ENCODE results near the gene RASA4.
A peak's percentile ranks its signal among the peaks of the same experiment; 100 is the strongest.
"Not testable (repeated sequence)": the region's sequence is repeated elsewhere in the genome, so short reads cannot be mapped to it uniquely, and the experiment has no call there.

The RASA4 gene

DNA sequence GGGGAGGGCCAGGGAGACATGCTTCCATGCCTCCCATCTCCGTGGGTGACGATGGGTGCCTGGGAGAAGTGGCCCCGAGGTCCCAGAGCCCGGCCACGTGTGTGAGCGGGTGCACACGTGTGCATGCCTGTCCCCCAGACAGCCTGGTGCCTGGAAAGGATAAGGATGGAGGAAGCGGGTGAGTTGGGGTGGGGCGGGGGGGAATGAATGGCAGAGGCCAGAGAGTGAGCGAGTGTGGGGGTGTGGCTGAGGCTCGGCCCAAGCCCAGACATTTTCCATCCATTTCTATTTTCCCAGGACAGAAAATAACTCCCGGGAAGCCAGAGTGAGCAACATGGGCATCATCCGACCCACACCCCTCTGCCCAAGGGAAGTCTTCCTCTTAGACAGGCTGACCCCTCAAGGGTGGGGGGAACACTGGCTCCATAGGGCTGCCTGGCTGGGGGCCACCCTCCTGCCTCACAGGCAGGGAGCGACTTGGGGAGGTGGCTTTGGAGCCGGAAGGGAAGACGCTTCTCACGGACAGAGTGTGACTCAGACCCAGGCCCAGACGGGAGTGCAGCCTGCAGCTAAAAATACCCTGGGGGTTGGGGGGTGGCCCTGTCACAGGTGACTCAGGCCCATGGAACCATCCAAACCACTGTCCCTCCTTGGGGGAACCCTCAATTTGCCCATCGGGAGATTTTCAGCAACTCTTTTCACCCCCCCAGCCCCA is 12.0 kb downstream of the RASA4 start:
- DNase-seq = not testable (repeated sequence)

DNA sequence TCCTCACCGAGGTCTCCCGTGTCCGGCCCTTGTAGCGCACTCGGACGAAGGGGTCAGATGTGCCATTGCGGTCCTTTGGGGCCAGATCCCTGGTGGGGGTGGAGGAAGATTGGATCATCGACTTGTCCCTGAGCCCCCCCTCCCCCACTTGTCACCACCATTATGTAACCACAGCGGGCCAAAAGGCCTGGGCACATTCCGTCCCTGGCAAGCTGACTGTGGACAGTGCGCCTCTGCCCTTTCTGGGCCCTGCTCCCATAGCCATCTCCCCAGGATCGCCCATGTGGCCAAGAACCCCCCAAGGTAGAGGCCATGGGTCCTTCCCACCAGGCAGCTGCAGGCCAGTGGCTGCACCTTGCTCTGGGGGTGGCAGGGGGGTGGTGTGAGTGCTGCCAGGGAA is 14.2 kb downstream of the RASA4 start:
- not testable (repeated sequence) for DNase-seq

DNA sequence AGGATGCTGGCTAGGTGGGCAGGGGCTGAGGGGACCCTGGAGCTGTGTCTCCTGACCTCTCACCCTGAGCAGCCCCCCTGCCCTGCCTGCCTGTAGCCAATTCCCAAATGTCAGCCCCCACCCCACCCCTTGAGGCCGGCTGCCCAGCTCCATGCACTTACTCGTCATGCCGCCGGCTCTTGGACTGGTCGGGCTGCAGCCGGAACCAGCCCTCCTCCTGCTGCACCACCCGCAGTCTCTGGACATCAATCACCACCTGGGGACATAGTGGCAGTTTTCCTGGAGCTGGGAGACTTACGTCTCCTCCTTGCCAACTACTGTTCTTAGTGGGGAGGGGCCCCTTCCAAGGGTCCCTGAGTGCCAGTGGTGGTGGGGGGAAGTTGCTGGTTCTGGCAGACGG is 16.9 kb downstream of the RASA4 start:
- not testable (repeated sequence) for DNase-seq

DNA sequence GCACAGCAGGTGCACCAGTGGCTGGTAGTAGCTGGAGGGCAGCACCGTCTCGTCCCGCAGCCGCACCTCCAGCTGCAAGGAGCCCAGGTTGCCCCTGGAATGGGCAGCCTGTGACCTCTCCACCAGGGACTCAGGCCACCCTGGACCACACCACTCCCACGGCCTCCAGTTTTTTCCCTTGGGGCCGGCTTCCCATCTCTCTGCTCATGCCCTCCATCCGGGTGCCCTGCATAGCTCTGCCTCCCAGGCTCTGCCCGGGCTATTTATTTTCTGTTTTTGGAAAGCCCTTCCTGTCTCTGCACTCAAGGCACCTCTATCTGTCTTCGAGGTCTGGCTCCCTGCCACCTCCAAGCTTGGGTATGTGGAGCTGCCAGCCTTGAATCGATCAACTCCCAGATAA is 20.5 kb downstream of the RASA4 start:
- not testable (repeated sequence) for DNase-seq

DNA sequence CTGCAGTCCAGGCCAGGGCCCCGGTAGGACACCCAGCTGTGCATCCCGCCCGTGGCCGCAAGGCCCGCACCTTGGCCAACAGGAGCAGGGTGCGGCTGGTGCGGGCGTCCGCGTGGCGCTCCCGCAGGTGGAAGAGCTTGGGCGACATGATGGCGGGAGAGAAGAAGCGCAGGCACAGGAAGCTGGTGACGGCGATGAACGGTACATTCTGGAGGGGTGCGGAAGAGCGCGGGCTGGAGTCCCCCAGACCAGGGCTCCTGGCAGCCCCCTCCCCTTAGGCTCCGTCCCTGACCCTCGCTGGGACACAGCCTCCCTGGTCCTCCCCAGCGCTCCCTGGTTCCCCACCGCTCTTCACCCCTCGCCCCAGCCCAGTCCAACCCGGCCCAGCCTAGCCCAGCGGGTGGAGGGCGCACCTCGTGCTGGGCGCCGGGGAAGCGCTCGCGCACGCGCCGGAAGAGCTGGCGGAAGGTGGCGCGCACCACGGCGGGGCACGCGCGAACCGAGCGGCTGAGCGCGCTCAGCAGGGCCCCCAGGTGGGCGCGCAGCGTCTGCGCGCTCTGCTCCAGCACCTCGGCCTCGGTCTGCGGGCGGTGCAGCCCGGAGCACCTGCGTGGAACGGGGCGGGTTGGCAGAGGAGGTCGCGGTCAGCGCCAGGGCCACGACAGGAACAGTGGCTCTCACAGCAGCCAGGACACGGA is 22.8 kb downstream of the RASA4 start:
- DNase-seq = not testable (repeated sequence)

DNA sequence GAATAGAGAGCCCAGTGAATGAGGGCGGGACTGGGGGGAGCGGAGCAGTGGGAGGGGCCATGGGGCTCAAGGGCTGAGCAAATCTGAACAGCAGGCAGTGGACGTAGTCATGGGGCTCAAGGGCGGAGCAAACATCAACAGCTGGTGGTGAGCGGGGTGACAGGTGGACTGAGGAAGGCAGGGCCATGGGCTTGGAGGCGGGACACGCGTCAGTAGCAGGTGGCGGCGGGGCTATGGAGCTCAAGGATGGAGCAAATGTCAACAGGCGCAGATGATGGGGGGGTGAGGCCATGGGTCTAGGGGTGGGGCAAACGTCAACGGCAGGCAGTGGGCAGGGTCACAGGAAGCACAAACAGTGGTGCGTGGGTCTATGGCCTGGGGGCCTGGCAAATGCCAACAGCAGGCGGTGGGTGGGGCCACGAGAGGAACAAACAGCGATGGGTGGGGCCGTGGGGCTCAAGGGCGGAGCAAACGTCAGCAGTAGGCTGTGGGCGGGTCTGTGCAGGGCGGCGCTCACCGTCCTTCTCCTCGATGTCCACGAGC is 24.0 kb downstream of the RASA4 start:
- DNase-seq = not testable (repeated sequence)

DNA sequence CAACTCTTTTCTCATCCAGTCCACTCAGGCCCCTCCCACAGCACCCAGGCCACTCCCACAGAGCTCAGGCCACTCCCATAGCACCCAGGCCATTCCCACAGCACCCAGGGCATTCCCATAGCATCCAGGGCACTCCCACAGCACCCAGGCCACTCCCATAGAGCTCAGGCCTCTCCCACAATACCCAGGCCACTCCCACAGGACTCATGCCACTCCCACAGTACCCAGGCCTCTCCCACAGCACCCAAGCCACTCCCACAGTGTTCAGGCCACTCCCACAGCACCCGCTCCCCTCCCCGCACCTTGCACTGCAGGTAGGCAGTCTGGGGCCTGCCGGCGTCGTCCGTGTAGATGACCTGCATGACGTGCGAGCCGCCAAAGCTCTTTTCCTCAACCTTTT is 26.7 kb downstream of the RASA4 start:
- DNase-seq = not testable (repeated sequence)

DNA sequence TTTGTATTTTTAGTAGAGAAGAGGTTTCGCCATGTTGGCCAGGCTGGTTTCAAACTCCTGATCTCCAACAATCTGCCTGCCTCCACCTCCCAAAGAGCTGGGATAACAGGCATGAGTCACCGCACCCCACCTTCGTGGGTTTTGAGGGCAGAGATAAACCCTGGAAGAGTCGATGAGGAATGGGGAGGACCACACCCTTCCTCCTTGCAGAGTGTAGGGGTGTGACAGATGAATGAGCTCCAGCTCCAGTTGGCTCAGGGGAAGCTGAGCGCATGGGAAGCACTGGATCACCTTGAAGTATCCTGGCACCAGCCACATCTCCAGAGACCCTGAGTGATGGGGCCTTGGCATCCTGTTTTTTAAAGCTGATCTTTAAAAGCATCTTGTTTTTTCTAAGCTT is 33.1 kb downstream of the RASA4 start:
- DNase-seq = not testable (repeated sequence)

DNA sequence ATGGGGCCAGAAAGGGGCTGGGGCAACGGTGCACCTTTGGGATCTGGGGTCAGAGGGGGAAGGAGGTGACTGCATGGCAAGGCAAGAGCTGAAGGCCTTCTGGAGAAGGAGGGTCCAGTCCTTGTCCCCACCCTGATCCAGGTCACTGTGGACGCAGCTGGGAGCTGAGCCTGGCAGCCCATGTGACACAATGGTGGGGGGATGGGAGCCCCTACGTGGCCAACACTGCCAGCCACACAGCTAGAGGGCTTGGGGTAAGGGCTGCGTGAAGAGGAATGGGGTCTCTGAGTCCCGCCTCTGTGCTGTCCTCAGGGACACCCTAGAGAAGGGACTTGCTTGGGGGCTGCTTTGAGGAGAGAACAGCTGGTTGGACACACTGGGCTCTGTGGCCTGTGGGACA is 34.8 kb downstream of the RASA4 start:
- not testable (repeated sequence) for DNase-seq

DNA sequence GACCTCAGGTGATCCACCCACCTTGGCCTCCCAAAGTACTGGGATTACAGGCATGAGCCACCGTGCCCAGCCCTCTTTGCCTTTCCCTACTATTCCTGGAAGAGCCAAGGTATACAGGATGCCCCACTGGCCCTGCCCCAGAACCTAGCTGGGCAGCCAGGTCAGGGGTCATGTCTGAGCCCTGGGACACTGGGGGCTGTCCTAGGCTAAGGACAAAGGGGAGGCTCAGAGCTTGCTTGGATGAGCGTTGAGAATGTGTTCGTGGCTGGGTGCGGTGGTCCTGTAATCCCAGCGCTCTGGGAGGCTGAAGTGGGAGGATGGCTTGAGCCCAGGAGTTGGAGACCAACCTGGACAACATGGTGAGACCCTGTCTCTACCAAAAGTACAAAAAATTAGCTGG is 38.1 kb downstream of the RASA4 start:
- not testable (repeated sequence) for DNase-seq

DNA sequence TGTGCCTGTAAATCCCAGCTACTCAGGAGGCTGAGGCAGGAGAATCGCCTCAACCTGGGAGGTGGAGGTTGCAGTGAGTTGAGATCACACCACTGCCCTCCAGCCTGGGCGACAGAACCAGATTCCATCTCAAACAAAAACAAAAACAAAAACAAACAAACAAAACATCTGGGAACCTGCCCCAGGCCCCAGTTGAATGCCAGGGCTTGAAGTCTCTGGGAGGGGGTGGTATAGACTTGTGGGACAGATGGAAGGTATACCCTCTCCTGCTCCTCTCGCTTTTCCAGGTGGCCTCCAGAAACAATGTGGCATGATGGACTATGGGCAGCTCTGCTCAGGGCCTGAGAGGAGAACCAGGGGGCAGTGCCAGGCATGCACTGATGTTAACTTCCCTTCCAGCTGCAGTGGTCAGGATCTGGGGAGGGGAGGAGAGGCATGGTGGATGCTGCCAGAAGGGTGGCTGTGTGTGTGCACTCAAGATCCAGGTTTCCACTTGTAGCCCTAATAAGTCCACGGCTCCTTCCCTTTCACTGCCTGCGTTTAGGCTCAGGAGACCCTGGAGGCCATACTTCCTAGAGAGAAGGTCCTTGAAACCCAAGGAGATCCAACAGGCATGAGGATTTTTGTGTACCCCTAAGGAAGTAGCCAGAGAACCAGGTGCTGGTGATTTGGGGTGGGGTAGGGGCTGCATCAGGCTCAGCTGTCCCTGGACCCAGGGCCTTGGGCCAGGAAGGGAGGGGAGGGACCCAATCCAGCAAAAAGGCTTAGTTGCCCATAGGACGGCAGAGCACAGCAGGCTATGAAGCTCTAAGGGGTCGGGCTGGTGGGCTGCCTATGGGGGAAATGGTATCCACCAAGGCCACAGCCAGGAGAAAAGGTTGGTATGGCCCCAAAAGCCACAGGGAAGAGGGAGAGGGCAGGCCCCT is 39.0 kb downstream of the RASA4 start:
- DNase-seq = not testable (repeated sequence)

DNA sequence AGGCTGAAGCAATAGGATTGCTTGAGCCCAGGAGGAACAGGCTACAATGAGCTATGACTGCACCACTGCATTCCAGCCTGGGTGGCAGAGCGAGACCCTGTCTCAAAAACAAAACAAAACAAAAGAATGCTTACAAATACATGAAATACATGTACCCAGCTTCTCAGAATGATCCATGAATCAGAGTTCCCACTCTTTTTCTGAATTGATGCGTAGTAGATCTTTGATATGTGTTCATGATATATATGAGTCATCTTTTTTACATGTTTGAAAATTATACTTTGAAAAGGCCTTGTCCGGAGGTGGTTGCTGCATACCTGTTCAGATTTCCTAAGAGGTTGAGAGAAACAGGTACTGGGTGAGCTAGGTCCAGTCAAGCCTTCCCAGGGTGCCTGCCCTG is 40.2 kb downstream of the RASA4 start:
- not testable (repeated sequence) for DNase-seq

DNA sequence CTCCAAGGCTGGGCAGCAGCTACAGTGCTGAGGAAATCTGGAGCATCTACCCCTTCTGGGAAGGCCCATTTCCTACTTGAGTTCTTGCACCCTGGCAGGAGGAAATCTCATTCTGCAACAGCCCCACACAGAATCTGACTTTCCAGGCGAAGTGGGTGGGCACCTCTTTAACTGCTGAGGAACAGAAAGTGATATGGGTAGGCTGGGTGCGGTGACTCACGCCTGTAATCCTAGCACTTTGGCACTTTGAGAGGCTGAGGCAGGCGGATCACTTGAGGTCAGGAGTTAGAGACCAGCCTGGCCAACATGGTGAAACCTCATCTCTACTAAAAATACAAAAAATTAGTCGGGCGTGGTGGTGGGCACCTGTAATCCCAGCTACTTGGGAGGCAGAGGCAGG is 41.9 kb downstream of the RASA4 start:
- DNase-seq = not testable (repeated sequence)

DNA sequence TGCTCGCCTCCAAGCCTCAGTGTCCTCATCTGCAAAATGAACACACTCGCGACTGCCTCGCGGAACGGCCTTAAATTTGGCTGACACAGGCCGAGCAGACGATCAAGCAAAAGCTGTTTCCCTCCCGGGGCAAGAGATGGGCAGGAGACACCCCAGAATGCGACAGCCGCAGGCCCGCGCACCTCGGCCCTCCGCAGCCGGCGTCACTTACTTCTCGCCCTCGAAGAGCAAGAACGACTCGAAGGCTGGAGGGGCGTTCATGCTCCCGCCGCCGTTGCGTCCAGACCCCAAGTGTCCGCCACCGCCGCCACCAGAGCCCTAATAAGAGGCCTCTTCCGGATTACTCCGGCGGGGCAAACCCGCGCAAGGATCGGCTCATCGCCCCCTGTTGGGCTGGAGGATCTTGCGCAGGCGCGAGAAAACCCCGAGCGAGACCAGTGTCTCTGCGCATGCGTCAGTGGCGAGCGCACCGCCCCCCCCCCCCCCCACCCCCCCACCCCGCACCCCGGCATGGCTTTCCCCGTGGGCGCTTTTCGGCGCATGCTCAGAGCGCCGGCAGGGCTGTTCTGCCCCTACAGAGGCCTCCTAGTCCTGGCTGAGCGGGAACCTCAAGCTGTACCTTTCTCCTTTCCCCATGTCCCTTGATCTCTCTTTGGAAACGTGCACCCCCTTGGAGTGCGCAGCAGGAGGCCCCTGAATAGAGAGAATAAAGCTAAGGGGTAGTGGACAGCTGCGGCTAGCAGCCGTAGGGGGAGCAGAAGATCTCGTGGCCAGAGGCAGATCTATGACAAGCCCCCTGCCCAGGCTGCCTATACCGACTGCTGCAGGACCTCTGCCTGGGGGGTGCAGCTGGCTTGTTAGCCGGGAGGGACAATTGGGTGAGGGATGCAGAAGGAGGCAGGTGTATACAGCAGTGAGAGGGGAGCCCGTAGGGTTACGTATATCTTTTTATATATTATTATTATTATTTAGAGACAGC is 44.0 kb downstream of the RASA4 start, which contains the start of gene POLR2J3:
Gene POLR2J3, minus strand, starts transcription at position 323 of the 979 bp plus-strand sequence. Its CDS starts 62 bp downstream, at position 261.
- DNase-seq = peak; percentile 99

DNA sequence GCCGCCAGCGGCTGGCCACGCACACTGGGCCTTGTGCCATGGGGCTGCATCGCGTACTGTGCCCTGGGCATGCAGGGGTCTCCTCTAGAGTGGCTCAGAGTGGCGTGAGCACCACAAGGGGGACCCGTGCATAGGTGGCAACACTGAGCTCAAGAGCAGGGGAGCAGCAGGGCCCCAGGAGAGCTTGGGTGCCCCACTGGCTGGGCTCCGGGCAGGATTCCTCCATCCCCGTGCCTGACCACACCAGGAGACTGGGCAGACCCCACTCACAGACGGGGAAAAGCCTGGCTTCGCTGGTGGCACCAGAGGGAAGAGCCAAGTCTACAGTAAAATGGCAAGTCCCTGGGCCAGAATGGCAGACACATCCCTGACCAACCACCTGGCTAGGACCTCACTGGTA is 47.9 kb downstream of the RASA4 start:
- not testable (repeated sequence) for DNase-seq

DNA sequence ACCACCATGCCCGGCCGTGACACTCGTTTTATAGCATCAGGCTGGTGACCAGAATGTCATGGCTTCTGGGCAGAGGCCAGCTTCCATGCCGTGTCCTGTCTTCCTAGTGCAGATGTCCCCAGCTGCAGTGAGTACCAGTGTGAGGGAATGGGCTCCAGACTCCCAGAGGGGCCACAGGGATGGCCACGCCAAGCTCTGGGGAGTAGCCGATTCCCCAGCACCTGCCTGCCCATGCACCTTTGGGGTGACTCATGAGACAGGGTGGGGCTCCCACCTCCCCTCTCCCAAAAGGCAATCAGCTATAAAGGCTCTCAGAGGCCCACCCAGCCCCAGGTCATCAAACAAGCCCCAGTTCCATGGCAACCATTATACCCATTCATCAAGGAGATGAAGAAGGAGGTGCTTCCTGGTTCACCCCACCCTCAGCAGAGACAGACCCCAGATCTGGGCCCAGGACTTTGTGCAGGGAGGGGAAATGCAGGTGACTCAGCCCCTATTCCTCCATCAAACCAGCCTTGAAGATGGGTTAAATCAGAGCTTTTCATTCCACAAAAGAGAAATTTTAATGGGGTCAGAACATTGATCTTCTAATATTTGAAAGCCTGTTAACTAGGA is 65.6 kb downstream of the RASA4 start, which contains the start of gene SPDYE2:
Gene SPDYE2, plus strand, starts transcription at position 419 of the 615 bp plus-strand sequence. CDS start 2,030 bp downstream, outside the sequence.
- not testable (repeated sequence) for DNase-seq

DNA sequence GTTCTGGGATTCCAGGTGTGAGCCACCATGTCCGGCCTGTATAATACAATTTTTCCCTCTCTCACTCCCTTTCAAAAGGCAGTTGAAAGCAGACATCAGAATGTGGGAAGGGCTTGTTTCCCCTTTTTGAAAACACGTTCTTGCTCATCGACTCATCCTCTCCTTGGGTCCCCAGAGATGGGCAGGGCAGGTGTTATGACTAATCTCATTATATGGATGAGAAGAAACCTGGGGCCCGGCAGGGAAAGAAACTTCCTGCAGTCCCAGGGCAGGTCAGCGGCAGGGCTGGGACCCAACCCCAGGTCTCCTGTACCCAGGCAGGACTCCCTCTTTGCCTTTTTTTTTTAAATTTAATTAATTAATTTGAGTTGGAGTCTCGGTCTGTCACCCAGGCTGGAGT is 70.2 kb downstream of the RASA4 start:
- DNase-seq = not testable (repeated sequence)

DNA sequence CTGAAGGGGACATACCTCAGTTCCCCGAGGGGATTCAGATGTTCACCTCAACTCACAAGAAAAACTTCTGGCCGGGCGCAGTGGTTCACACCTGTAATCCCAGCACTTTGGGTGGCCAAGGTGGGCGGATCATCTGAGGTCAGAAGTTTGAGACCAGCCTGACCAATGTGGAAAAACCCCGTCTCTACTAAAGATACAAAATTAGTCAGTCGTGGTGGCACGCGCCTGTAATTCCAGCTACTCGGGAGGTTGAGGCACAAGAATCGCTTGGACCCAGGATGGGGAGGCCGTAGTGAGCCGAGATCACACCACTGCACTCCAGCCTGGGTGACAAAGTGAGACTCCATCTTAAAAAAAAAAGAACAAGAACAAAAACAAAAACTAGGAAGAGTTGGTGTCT is 71.3 kb downstream of the RASA4 start:
- not testable (repeated sequence) for DNase-seq

DNA sequence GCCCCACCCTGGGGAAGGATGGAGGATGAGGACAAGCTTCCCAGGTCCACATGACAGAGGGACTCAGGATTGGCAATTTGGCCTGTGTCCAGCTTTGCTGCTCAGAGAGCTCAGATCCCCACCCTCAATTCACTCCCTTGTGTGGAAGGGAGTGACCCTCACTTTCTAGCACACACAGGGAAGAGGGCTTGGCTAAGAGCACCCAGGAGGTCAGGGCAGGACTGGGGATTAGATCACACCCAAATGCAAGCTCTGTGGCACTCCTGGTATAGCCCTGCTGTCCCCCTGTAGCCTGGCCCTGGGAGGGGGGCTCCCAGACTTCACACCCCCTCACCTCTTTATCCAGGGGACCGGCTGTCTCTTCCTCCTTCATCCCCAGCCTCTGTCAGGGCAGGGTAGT is 72.2 kb downstream of the RASA4 start:
- DNase-seq = not testable (repeated sequence)

DNA sequence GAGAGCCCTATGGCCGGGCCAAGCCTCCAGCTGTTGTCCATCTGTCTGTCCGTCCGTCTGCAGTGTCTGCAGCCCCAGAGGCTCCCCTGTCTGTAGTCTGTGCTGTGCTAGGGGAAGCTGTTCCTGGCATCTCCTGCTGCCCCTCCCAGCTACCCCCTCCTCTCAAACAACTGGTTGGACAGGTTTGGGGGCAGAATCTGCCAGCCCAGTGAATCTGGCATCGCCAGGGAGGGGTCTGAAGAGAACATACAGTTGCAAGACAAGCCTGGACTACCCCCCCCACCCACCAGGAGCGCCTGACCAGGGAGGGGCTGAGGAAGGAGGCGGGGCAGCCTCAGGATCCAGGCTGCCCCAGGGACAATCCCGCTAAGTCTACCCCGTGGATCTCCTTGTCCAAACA is 73.0 kb downstream of the RASA4 start, which contains the start of gene UPK3BL2:
Gene UPK3BL2, minus strand, starts transcription at position 101 of the 400 bp plus-strand sequence. Its CDS starts 60 bp downstream, at position 41.
- not testable (repeated sequence) for DNase-seq

DNA sequence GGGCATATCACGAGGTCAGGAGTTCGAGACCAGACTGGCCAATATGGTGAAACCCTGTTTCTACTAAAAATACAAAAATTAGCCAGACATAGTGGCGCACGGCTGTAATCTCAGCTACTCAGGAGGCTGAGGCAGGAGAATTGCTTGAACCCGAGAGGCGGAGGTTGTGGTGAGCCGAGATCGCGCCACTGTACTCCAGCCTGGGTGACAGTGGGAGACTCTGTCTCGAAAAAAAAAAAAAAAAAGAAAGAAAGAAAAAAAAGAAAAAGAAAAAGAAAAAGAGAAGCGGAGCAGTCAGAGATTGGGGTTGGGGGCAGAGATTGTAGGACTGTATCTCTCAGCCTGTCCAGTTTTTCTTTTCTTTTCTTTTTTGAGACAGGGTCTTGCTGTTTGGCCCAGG is 73.8 kb downstream of the RASA4 start:
- not testable (repeated sequence) for DNase-seq

Measured in RPMI8226 (cell line).